ENCODE measurements around the gene ADCY7.

Gene ADCY7

GRCh38 chr16:50261707-50262235 is 4.6 kb upstream of the ADCY7 start:
- no peak for DNase-seq (ENCODE audit: low read depth)
- TF ChIP-seq, protein P1, sequence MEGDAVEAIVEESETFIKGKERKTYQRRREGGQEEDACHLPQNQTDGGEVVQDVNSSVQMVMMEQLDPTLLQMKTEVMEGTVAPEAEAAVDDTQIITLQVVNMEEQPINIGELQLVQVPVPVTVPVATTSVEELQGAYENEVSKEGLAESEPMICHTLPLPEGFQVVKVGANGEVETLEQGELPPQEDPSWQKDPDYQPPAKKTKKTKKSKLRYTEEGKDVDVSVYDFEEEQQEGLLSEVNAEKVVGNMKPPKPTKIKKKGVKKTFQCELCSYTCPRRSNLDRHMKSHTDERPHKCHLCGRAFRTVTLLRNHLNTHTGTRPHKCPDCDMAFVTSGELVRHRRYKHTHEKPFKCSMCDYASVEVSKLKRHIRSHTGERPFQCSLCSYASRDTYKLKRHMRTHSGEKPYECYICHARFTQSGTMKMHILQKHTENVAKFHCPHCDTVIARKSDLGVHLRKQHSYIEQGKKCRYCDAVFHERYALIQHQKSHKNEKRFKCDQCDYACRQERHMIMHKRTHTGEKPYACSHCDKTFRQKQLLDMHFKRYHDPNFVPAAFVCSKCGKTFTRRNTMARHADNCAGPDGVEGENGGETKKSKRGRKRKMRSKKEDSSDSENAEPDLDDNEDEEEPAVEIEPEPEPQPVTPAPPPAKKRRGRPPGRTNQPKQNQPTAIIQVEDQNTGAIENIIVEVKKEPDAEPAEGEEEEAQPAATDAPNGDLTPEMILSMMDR (IDR thresholded peaks at IDR 0.05; ENCODE audit: control insufficient read depth, insufficient read depth, low read depth, low read length, missing control alignments): no peak

GRCh38 chr16:50263060-50263909 is 3.1 kb upstream of the ADCY7 start:
- TF ChIP-seq, protein P1 (IDR thresholded peaks at IDR 0.05; ENCODE audit: control insufficient read depth, insufficient read depth, low read depth, low read length, missing control alignments): no peak
- H3K4me3 ChIP-seq (ENCODE audit: control insufficient read depth, low read depth, low read length): no peak overlapping the region
- DNase-seq (ENCODE audit: low read depth): no peak

More at GRCh38 chr16:50261707-50262235, 4.6 kb upstream of the ADCY7 start:
- H3K4me3 ChIP-seq (ENCODE audit: control insufficient read depth, low read depth, low read length): no peak overlapping the region

DNA sequence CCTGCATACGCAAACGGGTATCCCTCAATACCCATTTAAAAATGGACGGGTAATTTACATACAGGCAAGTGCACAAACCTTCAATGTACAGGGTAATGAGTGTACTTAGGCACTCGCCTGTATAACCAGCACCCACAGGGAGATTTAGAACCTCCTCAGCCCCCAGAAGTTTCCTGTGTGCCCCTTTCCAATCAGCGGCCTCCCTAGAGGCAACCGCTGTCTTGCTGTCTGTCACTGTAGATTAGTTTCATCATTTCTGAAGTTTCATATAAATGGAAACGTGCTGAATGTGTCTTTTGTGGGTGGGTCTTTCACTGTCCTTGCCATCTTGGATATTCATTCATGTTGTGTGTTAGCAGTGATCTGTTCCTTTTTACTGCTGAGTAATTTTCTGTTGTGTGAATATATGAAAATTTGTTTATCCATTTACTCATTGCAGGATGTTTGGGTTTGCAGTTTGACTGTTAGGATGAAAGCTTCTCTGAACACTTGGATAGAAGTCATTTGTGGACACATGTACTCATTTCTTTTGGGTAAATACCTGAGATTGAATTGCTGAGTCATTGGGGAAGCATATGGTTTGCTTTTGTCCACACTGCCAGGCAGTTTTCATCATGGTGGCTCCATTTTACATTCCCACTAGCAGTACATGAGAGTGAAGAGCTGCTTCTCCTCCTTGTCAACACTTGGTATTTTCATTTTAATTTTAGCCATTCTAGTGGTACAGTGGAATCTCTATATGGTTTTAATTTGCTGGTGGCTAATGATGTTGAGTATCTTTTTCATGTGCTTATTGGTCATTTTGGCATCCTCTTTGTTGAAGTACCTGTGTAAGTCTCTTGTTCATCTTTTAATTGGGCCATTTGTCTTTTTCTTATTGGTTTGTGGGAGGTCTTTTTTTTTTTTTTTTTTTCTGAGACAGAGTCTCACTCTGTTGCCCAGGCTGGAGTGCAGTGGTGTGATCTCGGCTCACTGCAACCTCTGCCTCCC is 2.1 kb upstream of the ADCY7 start:
- no peak overlapping the region for H3K4me3 ChIP-seq (ENCODE audit: control insufficient read depth, low read depth, low read length)
- TF ChIP-seq, protein P1 (IDR thresholded peaks at IDR 0.05; ENCODE audit: control insufficient read depth, insufficient read depth, low read depth, low read length, missing control alignments): no peak
- no peak for DNase-seq (ENCODE audit: low read depth)

DNA sequence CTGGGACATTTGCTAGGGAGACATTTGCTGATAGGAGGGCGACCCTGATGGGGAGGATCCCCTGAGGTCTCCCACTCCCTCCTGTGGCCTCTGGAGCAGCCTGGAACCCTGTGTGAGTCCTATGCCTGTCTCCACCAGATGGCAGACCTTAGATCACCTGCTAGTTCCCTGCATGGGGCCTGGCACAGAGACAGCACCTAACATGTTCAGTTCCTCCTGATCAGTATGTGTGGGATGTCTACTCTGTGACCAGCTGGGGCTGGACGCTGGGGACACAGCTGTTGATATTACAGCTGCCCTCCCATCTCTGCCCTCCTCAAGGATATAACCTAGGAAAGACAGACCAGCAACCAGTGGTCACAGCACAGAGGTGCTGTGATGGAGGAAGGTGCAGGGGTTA is 1.1 kb upstream of the ADCY7 start:
- DNase-seq (ENCODE audit: low read depth): no peak
- TF ChIP-seq, protein P1 (IDR thresholded peaks at IDR 0.05; ENCODE audit: control insufficient read depth, insufficient read depth, low read depth, low read length, missing control alignments): peak; percentile 28
- H3K4me3 ChIP-seq (ENCODE audit: control insufficient read depth, low read depth, low read length): no peak overlapping the region

- TF ChIP-seq, protein P1 (IDR thresholded peaks at IDR 0.05; ENCODE audit: control insufficient read depth, insufficient read depth, low read depth, low read length, missing control alignments): no peak
- no peak overlapping the region for H3K4me3 ChIP-seq (ENCODE audit: control insufficient read depth, low read depth, low read length)
Observed at GRCh38 chr16:50265716-50266336, 525 bp upstream of the ADCY7 start.

GRCh38 chr16:50267151-50267631 is 840 bp downstream of the ADCY7 start:
- TF ChIP-seq, protein P1 (IDR thresholded peaks at IDR 0.05; ENCODE audit: control insufficient read depth, insufficient read depth, low read depth, low read length, missing control alignments): no peak
- DNase-seq (ENCODE audit: low read depth): no peak
- H3K4me3 ChIP-seq (ENCODE audit: control insufficient read depth, low read depth, low read length): peak overlapping the region; percentile 62

More at GRCh38 chr16:50265716-50266336, 525 bp upstream of the ADCY7 start:
- DNase-seq (ENCODE audit: low read depth): no peak

Measured in AG09309 (cell line).